ENCODE results near the gene SSBP3.

The SSBP3 gene

DNA sequence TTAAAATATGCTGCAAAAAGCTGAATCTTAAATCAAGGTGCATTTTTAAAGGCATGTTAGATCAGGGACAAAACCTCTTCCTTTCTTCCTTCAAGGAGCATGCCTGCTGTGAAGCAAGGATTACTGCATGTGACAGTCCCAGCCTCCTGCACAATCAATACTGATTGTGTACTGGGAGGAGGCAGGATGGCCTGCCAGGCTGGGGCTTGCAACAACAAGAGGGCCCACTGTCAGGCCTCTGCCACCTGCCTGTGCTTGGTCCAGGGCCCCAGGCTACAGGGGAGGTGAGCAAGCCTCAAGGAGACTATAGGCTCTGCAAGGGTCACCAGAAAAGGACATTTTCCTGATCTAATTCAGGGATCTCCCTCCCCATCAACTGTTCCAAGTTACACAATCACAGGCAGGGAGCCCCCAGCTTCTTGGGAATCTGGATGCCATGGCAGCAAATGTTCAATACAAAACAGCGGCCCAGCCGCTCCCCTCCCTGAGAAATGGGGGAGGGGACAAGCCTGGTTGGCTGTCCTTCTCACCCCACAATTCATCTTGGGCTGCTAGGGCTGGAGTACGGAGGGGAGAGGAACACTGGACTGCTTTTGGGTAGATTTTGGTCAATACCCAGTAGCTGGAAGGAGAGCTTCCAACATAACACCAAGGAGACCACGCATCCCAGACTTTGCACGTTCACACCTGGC lies 76.7 kb downstream of the SSBP3 start:
- DNase-seq (ENCODE audit: low read depth) = no peak

- no peak for DNase-seq (ENCODE audit: low read depth)
Observed at GRCh38 chr1:54328066-54328636, 78.0 kb downstream of the SSBP3 start.

DNA sequence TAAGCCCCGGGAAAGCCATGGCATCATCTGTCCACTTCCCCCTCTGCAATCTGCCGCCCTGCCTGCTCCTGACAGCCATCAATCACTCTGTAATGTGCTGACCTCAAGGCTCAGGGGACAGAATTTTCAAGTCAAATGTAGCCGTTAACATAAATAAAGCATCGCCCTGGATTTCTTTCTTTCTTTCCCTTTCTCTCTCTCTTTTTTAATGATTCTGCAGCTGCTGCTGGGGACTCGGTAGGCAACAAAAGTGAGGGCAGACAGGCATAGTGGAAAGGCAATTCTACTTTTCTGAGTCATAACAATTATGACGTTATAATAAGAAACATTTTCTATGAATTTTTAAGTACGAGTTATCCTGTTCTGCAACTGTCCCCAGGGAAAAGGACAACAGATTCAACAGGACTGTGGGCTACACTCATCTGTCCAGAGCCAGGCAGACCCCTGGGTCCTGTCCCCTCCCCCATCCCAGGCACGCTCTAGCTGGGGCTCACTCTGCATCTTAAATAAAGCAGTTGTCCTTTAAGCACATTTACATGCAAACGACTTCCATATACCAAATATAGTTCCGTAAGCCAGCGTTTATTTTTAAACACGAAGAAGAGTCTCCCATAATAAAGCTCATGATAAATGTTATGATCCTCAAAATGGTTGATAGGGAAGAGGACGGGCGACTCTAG lies 78.7 kb downstream of the SSBP3 start:
- no peak for DNase-seq (ENCODE audit: low read depth)

GRCh38 chr1:54326543-54327385 lies 79.4 kb downstream of the SSBP3 start:
- DNase-seq (ENCODE audit: low read depth) = no peak

- no peak for DNase-seq (ENCODE audit: low read depth)
Observed at GRCh38 chr1:54325703-54326461, 80.3 kb downstream of the SSBP3 start.

DNA sequence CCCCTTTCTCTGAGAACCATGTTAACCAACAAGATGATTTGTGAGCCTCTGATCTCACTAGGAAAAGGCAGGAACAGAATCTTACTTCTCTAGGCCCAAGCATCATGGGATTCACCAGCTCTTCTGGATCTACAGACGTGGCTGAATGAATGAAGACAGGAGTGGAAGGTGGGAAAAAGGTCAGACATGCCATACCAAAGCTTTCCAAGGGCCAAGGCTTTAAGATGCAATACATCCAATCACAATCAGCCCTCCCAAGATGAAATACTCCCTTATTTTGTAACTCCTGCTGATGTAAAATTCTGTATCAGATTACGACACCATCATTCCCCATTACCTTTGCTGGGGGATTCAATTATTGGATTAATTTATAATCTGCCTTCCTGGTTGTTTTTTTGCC lies 80.9 kb downstream of the SSBP3 start:
- no peak for DNase-seq (ENCODE audit: low read depth)

- DNase-seq (ENCODE audit: low read depth) = no peak
Observed at GRCh38 chr1:54324251-54325140, 81.7 kb downstream of the SSBP3 start.

- DNase-seq (ENCODE audit: low read depth) = no peak
Observed at GRCh38 chr1:54323921-54324250, 82.3 kb downstream of the SSBP3 start.

- DNase-seq (ENCODE audit: low read depth) = no peak
Observed at GRCh38 chr1:54323324-54323739, 82.9 kb downstream of the SSBP3 start.

- no peak for DNase-seq (ENCODE audit: low read depth)
Observed at GRCh38 chr1:54318246-54318814, 87.9 kb downstream of the SSBP3 start.

GRCh38 chr1:54317084-54317483 lies 89.1 kb downstream of the SSBP3 start:
- DNase-seq (ENCODE audit: low read depth) = no peak

- DNase-seq (ENCODE audit: low read depth) = no peak
Observed at GRCh38 chr1:54315099-54315498, 91.1 kb downstream of the SSBP3 start.

- DNase-seq (ENCODE audit: low read depth) = no peak
Observed at GRCh38 chr1:54314696-54315095, 91.5 kb downstream of the SSBP3 start.

DNA sequence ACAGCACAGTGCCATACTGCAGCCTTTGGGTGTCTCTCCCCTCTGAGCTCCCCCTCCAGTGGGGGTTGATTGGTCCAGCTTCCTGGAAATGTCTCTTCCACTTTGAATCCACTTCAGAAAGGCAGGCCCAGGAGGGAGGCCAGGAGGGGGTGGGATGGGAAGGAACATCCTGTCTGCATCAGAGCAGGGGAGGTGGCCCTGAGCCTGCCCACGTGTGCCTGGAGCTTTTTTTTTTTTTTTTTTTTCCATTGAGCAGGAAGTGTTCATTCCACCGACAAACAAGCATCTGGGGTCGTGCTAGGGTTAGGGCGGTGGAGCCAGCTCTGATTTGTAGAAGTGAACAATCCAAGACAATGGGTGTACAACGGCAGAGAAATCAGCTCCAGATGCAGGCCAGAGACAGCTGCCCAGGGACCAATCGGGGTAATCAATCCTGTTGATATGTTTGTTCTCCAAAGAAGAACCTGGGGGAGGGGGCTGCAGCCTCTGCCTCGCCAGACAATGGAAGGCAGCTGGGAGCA lies 93.3 kb downstream of the SSBP3 start:
- no peak for DNase-seq (ENCODE audit: low read depth)

DNA sequence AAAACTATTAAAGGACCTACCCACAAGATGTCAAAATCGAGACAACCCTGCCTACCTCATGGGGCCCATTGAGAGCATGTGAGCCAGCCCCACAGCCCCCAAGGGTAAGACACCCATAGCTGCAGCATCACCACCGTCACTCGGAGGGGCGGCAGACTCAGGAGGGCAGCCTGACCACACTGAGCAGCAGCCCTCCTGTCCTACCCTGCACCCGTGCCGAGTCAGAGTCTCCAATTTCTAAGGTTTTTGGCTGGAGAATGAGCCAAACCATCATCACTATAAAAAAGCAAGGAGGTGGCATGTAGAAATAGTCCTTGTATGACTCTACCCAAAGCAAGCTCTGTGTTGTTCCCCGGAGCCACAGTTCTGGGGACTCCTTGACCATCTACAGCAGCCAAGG lies 94.7 kb downstream of the SSBP3 start:
- DNase-seq (ENCODE audit: low read depth) = no peak

DNA sequence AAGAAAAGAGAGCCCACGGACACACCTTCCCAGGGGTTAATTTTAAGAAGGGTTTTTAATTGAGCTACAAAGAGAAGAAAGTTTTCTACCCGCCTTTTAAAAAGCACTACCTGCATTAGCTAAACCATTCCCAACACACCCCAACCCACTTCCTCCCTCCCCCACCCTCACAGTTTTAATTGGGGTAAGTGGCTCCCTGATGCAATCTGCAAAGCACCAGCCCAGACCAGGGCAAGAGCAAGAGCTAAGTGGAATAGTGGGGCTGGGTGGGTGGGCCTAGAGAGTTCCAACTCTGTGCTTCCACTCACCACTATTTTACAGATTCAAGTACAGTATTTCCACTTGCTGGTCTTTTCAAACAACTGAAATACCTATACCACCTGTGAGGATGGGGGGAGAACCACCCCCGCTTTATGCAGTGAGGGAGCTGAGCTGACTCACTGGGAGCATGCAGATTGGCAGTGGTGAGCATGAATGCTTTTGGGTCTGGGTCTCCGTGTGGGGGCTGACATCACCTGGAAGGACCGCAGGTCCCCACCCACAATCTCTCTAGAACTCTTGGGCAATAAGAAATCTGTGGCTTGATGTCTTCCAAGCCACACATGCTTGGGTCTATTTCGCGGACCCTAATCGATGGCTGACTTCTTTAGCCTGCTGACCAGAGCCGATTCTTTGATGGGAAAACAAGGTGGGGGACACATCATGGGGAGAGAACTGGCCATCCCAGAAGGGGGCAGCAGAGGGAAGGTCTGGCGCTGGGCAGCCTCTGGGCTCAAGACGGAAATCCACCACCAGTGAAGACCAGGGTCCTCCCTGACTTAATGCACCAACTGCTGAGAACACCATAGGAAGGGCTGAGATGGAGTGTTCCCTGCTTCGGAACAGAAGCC lies 95.5 kb downstream of the SSBP3 start:
- no peak for DNase-seq (ENCODE audit: low read depth)

DNA sequence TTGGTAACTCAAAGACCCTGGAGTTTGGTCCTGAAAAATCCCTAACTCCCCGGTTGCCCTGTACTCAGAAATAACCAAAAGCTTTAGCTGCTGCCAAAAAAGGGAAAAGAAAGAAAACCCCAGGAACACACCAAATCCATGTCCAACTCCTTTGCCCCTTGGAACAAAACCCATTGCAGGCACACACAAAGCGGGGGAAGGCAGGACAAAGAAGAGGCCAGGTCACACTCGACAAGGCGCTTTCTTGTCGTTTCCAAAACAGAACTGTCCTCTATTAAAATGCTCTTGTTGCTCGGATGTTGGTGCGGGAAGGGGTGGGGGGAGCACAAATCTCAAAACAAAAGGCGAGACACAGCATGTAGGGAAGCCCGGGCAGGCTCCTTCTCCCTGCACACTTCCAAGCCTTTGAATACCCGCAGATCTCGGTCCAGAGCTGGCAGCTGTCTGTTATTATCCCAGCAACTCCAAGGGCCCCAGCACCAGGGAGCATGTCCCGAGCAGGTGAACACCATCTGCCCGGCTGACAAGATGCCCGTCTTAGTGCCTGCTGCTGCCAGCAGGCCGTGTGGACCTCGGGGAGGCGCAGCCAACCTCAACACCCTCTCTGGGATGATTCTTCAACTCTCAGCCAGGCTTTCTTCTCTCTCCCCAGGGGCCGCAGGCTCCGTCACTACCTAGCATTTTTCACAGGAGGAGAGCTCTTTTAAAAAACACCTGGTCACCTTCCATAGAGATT lies 96.4 kb downstream of the SSBP3 start:
- DNase-seq (ENCODE audit: low read depth) = no peak

- no peak for DNase-seq (ENCODE audit: low read depth)
Observed at GRCh38 chr1:54307305-54307704, 98.9 kb downstream of the SSBP3 start.
